ENCODE results near the gene MIOX.

DNA sequence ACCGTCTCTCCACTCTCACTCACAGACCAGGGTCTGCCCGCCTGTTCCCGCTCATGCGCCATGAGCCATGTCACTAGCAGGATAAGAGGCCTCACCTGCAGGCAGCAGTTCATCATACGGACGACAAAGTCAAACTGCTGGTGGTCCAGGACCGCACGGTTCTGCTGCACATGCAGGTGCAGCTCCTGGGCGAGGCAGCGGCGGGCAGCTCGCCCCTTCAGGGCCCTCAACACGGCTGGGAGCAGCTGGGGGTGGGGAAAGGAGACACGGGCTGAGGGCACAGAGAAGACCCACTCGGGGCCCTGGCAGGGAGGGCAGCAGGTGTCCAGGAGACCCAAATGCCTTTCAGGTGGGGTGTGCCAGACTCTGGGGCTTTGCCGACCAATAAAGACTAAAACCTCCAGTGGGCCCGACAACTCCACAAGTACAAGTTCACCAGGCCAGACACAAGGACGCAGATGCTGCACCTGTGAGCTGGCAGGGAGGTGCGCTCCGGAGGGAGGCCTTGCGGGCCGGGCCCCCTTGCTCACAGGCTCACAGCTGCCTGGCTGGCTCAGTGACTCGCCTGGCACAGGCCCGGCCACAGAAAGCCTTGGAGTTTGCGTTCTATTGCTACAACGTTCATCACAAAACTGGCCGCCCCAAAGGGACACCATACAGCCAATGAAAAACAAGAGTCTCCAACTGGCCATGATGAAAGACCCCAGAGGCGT lies 23.3 kb upstream of the MIOX start:
- no peak for TF ChIP-seq EZH2 (IDR thresholded peaks at IDR 0.05; ENCODE audit: low read depth, unreplicated experiment)
- TF ChIP-seq CTCF (conservative IDR thresholded peaks at IDR 0.05; ENCODE audit: low read depth in 2 of 2), result no peak
- no peak for TF ChIP-seq POLR2AphosphoS5 (IDR thresholded peaks at IDR 0.05; ENCODE audit: low read depth)
- no peak for TF ChIP-seq CREB1 (CRISPR knock-in tag; IDR thresholded peaks at IDR 0.05; ENCODE audit: low read depth)
- TF ChIP-seq ETS1 (IDR thresholded peaks at IDR 0.05), result no peak
- TF ChIP-seq, protein P1, sequence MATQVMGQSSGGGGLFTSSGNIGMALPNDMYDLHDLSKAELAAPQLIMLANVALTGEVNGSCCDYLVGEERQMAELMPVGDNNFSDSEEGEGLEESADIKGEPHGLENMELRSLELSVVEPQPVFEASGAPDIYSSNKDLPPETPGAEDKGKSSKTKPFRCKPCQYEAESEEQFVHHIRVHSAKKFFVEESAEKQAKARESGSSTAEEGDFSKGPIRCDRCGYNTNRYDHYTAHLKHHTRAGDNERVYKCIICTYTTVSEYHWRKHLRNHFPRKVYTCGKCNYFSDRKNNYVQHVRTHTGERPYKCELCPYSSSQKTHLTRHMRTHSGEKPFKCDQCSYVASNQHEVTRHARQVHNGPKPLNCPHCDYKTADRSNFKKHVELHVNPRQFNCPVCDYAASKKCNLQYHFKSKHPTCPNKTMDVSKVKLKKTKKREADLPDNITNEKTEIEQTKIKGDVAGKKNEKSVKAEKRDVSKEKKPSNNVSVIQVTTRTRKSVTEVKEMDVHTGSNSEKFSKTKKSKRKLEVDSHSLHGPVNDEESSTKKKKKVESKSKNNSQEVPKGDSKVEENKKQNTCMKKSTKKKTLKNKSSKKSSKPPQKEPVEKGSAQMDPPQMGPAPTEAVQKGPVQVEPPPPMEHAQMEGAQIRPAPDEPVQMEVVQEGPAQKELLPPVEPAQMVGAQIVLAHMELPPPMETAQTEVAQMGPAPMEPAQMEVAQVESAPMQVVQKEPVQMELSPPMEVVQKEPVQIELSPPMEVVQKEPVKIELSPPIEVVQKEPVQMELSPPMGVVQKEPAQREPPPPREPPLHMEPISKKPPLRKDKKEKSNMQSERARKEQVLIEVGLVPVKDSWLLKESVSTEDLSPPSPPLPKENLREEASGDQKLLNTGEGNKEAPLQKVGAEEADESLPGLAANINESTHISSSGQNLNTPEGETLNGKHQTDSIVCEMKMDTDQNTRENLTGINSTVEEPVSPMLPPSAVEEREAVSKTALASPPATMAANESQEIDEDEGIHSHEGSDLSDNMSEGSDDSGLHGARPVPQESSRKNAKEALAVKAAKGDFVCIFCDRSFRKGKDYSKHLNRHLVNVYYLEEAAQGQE (IDR thresholded peaks at IDR 0.05; ENCODE audit: unreplicated experiment), result no peak
- no peak for TF ChIP-seq JUNB (IDR thresholded peaks at IDR 0.05; ENCODE audit: unreplicated experiment)
- TF ChIP-seq STAT1 (IDR thresholded peaks at IDR 0.05; ENCODE audit: unreplicated experiment), result no peak
- no peak for TF ChIP-seq EZH2phosphoT487 (IDR thresholded peaks at IDR 0.05; ENCODE audit: unreplicated experiment)
- TF ChIP-seq ZNF462 (CRISPR knock-in tag; IDR thresholded peaks at IDR 0.05), result no peak
